ENCODE data around the gene CRIP1. TPM values are rescaled to one million over a fixed set of nuclear protein-coding genes. Genes with fewer than 3 reads are reported as not detected.

CRIP1 gene
- total and polyA plus RNA-seq, 8 donors: 71.5 to 281 (median 112) TPM

DNA sequence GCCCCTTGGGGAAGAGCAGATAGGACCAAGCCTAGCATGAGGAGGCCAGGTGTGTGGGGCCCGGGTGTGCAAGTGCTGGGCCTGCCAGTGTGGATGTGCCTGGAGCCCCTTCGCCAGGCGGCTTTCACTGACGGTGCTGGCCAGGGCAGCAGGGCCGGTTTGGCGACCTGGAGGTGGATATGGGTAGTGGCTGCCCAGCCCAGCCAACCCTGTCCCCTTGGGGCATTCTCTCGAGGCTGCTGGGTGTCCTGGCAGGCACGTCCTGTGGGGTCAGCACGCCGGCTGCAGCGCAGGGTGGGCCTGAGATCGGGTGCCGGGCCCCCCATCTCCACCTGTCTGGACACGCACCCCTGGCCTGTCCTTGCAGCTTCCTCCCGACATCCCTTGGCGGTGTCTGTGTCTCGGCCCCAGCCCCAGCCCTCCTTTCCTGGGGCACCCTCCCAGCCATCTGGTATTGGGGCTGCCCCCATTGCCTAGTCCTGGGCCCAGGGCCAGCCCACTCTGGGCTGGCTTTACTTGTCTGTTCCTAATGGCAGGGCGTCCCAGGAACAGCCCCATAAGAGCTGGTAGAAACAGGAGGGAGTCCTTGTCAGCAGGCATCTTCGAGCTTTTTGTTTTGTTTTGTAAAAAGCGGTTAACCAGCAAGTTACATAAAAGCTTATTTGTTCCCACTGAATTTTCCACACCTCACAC, 19.3 kb upstream of the CRIP1 start:
- H3K4me3 ChIP-seq: no peak overlapping the region
- H3K27ac ChIP-seq: no peak overlapping the region
- TF ChIP-seq, protein P1, sequence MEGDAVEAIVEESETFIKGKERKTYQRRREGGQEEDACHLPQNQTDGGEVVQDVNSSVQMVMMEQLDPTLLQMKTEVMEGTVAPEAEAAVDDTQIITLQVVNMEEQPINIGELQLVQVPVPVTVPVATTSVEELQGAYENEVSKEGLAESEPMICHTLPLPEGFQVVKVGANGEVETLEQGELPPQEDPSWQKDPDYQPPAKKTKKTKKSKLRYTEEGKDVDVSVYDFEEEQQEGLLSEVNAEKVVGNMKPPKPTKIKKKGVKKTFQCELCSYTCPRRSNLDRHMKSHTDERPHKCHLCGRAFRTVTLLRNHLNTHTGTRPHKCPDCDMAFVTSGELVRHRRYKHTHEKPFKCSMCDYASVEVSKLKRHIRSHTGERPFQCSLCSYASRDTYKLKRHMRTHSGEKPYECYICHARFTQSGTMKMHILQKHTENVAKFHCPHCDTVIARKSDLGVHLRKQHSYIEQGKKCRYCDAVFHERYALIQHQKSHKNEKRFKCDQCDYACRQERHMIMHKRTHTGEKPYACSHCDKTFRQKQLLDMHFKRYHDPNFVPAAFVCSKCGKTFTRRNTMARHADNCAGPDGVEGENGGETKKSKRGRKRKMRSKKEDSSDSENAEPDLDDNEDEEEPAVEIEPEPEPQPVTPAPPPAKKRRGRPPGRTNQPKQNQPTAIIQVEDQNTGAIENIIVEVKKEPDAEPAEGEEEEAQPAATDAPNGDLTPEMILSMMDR (IDR thresholded peaks at IDR 0.05): no peak
- intact Hi-C loops (cut with DNase I): no loop called here
- H3K9me3 ChIP-seq: no peaks in the 10 kb centered on the region
- peaks cover 17 to 32% of the 10 kb centered on the region in 2 donors for H3K4me1 ChIP-seq
- peaks cover 0 to 85% of the 10 kb centered on the region in 2 donors for H3K36me3 ChIP-seq
- DNase-seq (no peak), ATAC-seq (no peak)
- H3K27me3 ChIP-seq: no peaks in the 10 kb centered on the region

DNA sequence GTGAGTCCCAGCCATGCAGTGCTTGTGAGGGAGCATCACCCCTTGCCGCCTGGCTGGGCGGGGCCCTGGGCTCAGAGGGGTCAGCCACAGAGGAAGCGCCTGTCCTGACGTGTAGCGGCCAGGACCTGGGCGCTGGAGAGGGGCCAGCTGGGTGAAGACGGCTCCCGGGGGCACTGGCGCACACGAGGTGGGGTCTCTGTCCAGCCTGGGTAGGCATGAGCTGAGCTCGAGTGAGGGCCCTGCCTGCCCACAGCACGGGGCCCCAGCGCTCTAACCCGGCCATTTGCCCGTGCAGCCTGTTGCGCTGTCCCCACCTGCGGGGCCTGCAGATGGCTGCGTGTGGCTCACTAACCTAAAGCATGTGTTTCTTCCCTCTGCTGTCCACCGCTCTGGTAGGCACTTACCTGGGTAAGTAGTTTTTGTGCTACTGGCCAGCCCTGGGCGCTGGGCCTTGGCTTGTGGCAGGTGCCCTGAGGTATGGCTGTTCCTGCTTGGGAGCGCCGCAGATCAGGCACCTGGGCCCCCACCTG, 18.7 kb upstream of the CRIP1 start:
- Histone ChIP-seq H3K27ac (peak overlapping the region in 1 of 2 donors; percentile 9), H3K36me3 (peaks cover 0 to 79% of the 10 kb centered on the region in 2 donors)
- no peak for ATAC-seq

DNA sequence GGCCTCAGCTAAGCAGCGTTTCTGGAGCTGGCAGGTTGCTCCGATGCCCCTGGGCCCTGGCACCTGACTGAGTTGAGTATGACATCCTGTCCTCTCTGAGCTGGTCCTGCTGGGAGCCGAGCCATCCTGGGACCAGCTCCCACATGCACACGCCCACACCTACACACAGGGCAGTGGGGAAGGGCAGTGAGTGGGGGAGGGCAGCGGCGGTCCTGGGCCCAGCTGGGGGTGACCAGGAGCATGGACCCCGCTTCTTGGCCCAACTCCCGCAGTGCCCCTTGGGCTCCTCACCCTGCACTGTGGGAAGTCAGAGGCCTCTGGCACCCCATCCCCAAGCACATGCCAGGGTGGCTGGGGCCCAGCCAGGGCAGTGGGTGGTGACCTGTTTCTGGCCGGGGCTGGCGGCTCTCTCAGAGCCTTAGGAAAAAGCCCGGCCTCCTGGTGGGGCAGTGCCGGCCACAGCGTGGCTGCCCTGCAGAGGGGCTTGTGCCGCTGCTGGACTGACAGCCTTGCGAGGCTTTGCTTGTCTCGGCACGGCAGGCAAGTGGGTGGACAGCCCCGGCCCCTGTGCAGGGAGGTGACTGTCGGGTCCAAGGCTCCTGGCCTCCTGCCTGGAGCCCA, 18.0 kb upstream of the CRIP1 start:
- Histone ChIP-seq H3K27ac (peak overlapping the region in 1 of 2 donors; percentile 9), H3K4me1 (peaks cover 29 to 46% of the 10 kb centered on the region in 2 donors), H3K27me3 (peaks cover 0 to 13% of the 10 kb centered on the region in 2 donors), H3K9me3 (no peaks in the 10 kb centered on the region), H3K36me3 (peaks cover 0 to 71% of the 10 kb centered on the region in 2 donors), H3K4me3 (no peak overlapping the region)
- intact Hi-C loops (cut with DNase I): no loop called here
- ATAC-seq (no peak), DNase-seq (no peak)
- TF ChIP-seq, protein P1 (IDR thresholded peaks at IDR 0.05): no peak

More for the DNA sequence above, 18.7 kb upstream of the CRIP1 start:
- H3K9me3 ChIP-seq: no peaks in the 10 kb centered on the region
- no peak overlapping the region for H3K4me3 ChIP-seq
- H3K4me1 ChIP-seq: peaks cover 23 to 39% of the 10 kb centered on the region in 2 donors
- peaks cover 0 to 6% of the 10 kb centered on the region in 2 donors for H3K27me3 ChIP-seq
- no peak for DNase-seq
- intact Hi-C loops (cut with DNase I): no loop called here
- TF ChIP-seq, protein P1 (IDR thresholded peaks at IDR 0.05): no peak

DNA sequence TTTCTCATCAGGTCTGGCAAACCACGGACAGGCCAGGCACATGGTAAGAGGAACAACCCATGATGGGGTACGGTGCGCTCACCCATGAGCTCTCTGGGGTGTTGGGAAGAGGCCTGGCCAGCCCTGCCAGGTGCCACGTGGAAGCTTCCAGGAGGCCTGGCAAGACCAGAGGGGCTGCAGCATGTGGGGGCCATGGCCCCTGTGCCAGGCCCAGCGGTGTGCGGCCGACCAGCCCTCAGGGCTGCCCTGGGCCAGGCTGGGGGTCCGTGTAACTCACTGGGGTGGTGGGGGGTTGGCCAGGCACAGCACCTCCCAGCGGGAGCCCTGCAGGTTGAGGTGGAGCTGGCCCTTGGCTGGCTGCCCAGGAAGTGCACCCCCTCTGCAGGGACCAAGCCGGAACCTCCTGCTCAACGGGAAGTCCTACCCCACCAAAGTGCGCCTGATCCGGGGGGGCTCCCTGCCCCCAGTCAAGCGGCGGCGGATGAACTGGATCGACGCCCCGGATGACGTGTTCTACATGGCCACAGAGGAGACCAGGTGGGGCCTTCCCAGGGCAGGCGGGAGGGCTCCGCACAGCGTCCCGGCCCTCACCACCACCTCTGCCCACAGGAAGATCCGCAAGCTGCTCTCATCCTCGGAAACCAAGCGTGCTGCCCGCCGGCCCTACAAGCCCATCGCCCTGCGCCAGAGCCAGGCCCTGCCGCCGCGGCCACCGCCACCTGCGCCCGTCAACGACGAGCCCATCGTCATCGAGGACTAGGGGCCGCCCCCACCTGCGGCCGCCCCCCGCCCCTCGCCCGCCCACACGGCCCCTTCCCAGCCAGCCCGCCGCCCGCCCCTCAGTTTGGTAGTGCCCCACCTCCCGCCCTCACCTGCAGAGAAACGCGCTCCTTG, 17.0 kb upstream of the CRIP1 start:
- ATAC-seq (no peak), DNase-seq (peak in 1 of 4 donors; percentile 76)
- peaks cover 0 to 62% of the 10 kb centered on the region in 2 donors for H3K36me3 ChIP-seq
- intact Hi-C loops (cut with DNase I): no loop called here
- H3K9me3 ChIP-seq: no peaks in the 10 kb centered on the region
- peaks cover 0 to 21% of the 10 kb centered on the region in 2 donors for H3K27me3 ChIP-seq
- no peak overlapping the region for H3K27ac ChIP-seq
- no peak overlapping the region for H3K4me3 ChIP-seq
- peaks cover 31 to 51% of the 10 kb centered on the region in 2 donors for H3K4me1 ChIP-seq
- TF ChIP-seq, protein P1 (IDR thresholded peaks at IDR 0.05): no peak

Measured in left lung (tissue), 10 donors.